GM18520 (cell line): ENCODE data around the gene PRKCI.
"Not testable (repeated sequence)": the region's sequence is repeated elsewhere in the genome, so short reads cannot be mapped to it uniquely, and the experiment has no call there.

ENCODE experiments used
- ATAC-seq: cut with Tn5 transposase; IDR thresholded peaks from one replicate; pipeline ENCODE4 v1.9.1; 2021; ENCODE audit not compliant: unreplicated experiment

The PRKCI gene

DNA sequence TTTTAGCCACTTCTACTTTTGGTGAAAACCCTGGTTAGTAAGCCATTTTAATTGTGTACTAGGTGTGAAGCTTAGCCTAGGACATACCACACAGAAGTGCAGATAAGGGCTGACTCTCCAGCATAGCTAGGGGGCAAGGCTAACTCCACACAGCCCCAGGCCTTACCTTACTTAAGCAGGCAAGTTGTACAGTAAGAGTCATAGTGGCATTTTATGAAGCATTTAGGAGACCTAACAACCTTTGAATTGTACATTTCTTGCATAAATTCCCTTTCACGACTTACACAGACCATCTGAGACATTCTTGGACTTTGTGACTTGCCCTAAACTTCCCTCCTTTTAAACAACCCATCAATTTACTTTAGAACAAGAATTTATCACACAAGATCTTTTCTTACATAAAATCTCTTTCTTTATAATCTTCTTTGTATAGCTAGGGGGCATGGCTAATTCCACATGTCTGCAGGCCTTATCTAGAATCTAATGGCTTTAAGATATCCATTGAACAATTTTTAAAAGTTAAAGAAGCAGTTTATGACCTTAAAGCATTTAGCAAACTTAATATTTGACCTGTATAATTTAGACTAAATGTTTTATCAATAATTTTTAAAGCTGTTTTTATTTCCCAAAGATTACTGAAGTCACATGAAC, 116.6 kb downstream of the PRKCI start:
- ATAC-seq, result no peak

DNA sequence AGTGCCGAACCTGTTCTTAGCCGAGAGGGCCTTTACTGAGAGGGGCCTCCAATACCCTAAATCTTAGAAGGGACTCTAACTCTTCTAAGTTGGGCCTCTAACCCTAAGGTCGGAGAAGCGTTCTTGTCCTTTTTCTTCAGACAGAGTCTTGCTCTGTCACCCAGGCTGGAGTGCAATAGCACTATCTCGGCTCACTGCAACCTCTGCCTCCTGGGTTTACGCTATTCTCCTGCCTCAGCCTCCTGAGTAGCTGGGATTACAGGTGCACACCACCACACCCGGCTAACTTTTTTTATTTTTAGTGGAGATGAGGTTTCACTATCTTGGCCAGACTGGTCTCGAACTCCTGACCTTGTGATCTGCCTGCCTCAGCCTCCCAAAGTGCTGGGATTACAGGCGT, 120.0 kb downstream of the PRKCI start:
- not testable (repeated sequence) for ATAC-seq

DNA sequence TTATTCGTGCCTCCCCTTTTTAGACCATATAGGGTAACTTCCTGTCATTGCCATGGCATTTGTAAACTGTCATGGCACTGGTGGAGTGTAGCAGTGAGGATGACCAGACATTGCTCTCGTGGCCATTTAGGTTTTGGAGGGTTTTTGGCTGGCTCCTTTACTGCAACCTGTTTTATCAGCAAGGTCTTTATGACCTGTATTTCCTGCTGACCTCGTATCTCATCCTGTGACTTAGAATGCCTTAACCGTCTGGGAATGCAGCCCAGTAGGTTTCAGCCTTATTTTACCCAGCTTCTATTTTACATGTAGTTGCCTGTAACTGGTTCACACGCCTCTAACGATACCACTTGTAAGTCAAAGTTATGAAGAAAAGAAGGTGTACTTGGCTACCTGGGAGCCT, 121.6 kb downstream of the PRKCI start:
- ATAC-seq, result not testable (repeated sequence)

DNA sequence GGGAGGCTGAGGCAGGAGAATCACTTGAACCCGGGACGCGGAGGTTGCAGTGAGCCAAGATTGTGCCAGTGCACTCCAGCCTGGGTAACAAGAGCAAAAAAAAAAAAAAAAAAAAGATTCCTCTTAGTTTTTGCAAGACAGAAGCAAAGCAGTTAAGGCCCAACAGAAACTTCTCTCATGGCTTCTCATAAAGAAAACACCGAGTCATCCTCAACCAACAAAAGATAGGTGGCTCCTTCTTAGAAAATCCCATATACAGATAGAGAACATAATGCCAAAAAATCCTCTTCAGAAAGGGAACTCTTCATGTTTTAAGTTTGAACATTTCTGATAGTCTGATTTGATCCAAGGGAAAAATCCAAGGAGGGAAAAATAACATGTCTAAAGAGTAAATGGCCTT, 122.7 kb downstream of the PRKCI start:
- no peak for ATAC-seq

DNA sequence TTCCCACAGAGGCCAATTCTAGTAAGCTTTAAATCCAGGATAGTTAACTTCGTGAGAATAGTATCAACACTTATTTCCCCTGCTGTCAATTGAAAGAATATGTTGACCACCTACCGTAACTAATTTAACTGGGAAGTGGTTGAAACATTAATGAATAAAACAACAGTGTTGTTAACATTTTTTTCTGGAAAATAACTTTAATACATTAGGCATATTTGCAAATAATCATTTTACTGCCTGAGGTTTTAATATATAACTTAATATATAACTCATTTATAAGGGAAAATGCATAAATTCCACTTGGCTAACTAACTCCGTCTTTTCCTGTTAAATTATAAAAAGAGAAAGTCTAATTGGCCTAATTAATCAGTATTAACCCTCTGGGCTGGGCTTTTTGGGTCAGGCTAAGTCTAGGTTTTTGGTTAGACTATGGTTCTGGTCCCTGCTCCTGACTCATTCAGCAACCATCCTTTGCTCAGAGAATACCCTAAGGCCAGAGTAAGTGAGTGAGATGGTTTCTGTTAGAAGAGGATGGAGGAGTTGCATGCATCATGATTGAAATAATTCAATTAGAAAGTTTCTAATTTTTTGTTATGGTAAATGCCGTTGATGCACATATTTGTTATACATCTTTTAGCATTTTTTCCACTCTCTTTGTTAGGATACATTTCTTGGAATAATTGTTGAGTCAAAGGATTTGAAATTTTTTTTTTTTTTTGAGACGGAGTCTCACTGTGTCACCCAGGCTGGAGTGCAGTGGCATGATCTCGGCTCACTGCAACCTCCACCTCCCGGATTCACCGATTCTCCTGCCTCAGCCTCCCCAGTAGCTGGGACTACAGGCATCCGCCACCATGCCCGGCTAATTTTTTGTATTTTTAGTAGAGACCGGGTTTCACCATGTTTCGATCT, 124.5 kb downstream of the PRKCI start:
- no peak for ATAC-seq

DNA sequence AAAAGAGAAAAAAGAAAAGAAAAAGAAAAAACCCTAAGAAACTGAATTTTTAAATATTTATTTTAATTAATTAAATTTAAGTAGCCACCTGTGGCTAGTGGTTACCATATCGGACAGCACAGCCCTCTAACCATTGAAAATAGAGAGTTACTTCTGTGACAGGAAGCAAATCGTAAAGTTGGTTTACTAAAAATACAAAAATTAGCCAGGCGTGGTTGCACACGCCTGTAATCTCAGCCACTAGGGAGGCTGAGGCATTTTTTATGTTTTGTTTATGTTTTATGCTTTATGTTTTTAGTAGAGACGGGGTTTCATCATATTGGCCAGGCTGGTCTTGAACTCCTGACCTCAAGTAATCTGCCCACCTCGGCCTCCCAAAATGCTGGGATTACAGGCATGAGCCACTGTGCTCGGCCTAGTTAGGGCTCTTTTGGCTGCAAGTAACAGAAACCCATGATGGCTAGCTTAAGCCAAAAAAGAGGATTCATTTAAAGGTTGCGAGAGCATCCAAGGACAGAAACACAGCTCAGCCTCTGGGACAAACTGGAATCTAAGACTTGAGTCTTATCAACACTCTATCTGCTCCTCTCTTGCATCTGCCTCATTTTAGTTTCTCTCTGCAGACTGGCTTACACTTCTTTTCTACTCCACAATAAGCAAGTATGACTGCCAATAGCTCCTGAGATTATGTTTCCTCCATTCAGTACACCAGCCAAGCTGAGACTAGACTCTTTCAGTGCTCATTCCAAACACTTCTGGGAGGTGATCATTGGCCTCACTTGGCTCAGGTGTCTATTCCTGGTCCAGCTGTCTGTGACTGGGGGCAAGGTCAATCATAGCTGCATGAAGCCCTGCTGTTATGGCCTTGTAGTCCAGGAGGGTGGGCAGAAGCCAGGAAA, 128.5 kb downstream of the PRKCI start:
- ATAC-seq, result no peak

DNA sequence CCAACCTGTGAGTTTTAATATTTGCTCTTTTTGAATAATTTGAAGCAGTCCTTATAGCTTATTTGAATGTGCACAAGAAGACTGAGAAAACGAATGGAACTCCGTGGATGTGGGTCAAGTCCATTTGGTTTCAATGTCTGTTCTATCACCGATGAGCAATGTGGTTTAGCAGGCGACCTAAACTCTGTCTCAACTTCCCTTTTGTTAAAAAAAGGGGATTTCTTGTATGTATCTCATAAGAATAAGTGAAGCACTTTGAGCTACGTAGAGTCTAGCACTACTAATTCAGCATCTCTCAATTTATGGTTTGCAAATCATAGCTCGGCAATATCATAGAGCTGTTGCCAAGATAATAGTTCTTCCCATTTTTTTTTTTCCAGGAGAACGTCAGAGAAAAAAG, 130.7 kb downstream of the PRKCI start:
- ATAC-seq, result peak; percentile 23

DNA sequence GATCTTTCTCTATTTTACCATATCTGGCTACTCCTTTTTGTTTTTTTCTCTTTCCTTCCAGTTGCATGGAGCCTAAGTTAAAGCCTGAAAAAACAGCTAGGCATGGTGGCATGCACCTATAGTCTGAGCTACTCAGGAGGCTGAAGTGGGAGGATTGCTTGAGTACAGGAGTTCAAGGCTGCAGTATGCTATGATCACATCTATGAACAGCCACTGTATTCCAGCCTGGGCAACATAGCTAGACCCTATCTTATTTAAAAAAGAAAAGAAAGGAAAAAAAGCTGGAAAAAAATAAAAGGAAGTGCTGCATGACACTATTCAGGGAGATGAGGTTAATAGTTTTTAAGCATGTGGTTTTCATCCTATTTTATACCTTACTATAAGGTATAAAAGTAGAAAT, 131.3 kb downstream of the PRKCI start:
- ATAC-seq, result no peak

DNA sequence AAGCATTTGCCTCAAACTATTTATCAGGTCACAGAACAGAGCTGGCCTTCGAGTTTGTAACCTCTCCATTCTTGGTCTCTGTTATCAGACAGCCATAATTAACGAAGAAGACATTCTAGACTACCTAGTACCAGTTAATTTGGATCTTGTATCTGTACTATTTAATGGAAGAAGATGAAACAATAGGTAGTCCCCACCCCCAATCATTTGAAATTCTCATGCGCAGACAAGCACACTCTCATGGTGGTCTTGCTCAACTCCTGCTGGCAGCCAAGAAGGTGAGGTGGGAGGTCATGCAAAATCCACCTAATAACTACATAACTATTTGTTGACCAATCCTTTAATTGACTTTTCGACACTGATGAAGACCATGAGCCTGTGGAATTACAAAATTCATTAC, 132.5 kb downstream of the PRKCI start:
- no peak for ATAC-seq
